Suppressor macrophage (primary cell): ENCODE results near the gene TEX13B.
"Not testable (repeated sequence)": the region's sequence is repeated elsewhere in the genome, so short reads cannot be mapped to it uniquely, and the experiment has no call there.

Experiments
- DNase-seq, 4 experiments: peaks; one replicate each; pipeline ENCODE4 v3.0.0-alpha.2; 2020 to 2022
- total RNA-seq, 17 experiments: gene quantifications; one replicate each; lab custom pipeline; 2026; ENCODE audit warnings: mixed read lengths in 6 of 17, inconsistent platforms in 3 of 17; lab: John Stamatoyannopoulos, UW

TEX13B gene, protein sequence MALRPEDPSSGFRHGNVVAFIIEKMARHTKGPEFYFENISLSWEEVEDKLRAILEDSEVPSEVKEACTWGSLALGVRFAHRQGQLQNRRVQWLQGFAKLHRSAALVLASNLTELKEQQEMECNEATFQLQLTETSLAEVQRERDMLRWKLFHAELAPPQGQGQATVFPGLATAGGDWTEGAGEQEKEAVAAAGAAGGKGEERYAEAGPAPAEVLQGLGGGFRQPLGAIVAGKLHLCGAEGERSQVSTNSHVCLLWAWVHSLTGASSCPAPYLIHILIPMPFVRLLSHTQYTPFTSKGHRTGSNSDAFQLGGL
- total RNA-seq = 0 to 0.44 (median 0) reads per million in 17 experiments

DNA sequence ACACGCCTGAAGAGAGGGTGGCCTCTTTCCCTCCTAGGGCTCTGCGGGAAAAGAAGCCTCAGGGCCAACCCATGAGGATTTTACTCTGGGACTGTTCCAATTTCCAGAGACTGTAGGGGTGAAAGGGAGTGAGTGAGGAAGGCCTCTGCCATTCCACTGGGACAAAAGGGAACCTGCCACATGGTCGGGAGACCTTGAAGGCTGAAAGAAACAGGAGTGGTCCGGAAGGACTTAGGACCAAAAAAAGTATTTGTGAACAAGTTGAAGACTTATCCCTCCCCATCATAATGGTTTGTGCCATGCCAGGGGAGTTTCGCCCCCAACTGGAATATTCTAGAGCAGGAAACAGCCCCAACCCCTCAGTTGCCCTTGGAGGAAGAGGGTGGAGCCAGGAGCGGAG is at the start of gene TEX13B:
Gene TEX13B, minus strand, starts transcription at position 15 of the 400 bp plus-strand sequence. CDS start 243 bp downstream, outside the sequence.
- no peak for DNase-seq

DNA sequence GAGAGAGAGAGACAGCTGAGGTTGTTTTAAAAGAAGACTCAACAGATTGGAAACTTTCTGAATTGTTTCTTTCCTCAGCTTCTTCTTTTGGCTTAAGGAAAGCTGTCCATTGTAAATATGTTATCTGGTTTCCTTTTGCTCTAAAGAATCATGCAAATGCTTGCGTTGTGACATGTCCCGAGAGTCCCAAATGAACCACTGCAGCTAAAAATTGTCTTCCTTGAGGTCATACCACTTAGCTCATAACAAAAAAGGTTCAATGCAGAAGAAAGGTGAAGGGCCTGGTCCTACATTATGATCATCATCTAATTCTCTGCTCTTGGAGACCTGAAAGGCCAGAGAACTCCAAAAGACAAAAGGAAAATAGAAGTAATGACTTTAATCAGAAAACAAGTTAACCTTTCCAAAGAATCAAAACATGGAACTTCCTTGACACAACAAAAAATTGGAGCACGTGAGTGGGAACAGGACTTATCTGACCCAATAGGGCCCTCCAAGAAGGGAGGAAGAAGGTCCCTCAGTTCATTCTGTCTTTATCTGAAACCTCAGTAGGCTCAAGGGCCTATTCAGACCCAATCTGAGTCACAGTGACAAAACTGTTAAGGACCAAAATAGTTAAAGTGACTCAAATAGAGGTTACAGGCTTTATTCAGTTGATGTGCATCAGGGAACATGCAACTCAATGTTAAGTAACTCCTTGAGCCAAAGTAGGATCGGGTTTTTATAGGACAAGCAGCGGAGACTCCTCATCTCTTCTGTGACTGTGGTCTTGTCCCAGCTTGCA is 48.0 kb upstream of the TEX13B start:
- no peak for DNase-seq

DNA sequence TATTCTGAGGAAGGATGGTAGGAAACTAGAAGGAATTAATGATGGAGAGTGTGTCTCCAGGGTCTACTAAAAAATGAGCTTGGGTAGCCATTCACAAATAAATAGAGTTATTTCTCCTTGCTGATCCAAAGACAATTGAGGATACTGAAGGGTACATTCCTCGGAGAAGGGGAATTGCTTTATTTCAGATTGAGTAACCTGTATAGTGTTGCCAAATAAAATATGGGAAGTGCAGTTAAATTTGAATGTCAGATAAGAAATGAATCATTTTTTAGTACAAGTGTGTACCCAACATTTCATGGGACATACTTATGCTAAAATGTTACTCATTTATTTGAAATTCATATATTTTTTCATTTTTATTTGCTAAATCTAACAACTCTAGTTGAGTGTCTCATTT is 46.7 kb upstream of the TEX13B start:
- peak in 2 of 4 experiments; percentile 28 to 31 for DNase-seq

DNA sequence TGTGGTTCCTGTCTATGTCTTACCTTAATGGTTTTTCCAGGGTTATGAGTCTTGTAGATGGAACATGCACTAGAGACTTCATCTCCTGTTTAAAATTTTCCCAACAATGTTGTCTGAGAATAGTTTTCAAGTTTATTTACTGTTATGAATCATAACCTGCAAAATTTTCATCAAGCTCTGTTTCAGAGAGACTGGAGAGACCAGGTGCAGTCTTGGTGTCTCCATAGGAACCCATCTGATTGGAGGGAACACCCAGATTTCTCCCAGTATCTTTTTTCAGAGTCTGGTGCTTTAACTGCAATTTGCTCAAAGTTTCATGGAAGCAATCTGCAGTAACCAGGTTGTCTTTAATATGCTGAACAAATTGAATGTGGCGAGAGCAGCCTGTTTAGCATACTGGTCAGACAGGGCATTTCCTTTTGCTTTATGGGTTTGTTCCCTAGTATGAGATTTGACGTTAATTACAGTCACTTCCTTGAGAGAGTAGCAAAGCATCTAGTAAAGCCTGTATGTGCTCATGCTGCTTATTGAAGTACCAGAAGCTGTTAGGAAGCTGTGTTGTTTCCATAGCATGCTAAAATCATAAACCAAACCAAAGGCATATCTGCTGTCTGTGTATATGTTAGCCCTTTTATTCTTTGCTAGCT is 43.9 kb upstream of the TEX13B start:
- no peak for DNase-seq

DNA sequence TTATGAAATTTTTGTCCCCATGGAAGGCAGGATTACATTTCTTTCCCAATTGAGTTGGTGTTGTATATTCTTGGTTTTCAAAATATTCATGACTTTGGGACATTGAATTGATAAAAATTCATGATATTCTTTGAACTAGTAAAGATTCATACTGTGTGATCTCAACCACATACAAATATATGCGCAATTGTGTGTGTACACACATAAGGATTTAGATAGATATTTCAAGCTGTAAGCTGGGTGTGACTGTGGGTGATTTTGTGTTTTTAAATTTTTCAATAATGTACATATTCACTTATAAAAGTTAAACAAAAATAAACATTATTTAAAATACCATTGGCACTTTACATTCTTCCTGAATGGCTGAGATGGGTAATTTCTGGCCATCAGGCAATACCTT is 43.2 kb upstream of the TEX13B start:
- DNase-seq = no peak

DNA sequence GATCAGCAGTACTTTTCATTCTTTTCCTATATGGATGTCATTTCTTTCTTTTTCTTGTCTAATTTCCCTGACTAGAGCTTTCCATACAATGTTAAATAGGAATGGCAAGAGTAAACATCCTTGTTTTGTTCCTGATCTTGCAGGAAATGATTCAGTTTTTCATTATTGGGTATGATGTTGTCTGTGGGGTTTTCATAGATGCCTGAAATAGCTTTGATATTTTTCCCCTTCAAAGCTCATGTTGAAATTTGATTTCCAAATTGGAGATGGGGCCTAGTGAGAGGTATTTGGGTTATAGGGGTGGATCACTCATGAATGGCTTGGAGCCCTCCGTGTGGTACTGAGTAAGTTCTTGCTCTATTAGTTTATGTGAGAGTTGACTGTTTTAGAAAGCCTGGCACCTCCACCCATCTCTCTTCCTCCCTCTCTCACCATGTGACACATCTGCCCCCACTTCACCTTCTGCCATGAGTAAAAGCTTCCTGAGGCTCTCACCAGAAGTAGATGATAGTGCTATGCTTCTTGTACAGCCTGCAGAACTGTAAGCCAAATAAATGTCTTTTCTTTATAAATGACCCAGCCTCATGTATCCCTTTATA is 40.4 kb upstream of the TEX13B start:
- DNase-seq = no peak

DNA sequence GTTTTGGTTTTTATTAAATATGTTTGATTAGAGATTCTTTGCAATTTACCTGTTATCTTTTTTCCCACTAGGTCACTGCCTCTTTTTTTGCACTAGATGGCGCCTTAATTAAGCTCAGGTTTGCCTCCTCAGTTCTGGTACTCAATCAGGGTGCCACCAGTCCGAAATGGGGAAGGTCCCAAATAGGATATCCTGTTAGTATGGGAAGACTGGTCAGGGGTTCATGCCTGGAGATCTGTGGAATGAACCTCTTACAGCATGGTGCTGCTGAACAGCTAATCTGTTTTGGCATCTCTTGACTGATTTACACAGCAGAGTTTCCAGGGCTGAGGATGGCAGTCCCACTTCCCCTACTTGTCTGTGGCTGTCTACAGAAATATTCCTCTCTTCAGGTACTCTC is 38.5 kb upstream of the TEX13B start:
- peak in 3 of 4 experiments; percentile 23 to 32 (median 25) for DNase-seq

DNA sequence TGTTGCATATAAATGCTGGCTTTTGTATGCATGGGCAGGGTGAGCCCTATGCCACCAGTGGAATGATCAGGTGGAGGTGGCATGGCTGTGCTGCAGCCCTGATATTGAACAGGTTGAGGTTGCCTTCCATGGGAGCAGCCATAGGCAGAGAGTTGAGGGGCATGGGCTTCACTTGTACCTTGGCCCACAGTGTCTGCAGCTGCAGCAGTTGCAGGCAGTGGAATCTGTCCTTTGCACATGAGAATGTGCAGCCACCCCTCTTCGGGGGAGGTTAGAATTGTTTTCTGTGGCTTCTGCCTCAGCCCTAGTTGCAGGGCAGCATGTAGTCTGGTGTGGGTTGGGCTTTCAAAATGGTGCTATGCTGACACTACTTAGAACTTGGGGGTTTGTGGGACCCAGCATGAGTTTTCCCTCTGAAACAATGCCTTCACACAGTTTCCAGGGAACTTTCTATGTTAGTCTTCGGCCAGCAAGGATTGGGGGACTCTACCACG is 37.3 kb upstream of the TEX13B start:
- no peak for DNase-seq

DNA sequence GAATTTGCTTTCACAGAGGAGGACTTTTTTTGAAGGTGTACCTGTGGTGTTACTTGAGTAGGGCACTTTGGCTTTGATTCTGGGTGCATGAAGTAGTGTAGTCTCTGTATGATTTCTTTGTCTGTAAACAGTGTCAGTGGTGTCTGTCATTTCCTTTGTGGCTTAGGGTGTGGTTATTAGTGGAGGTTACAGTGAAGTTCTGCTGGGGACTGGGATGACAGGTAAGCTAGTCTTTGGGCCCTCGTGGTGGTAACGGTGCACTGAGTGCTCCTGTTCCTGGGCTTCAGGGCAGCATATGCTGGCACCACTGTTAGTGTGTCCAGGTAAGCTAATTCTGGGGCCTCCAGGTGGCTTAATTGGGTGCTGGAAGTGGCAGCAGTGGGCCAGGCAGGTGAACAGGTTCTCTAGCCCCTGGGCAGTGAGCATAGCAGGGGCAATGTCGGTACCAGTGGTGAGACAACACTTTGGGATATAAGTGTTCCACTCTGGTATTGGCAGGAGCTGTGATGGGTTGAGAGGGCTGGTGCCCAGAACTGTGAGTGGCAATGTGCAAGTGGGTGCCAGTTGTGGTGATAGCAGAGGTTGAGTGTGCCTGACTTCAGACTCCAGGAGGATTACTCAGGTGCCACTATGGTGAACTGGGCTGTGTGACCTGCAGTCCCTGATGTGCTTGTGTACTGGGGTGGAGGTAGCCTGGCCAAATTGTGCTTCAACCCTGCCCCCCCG is 36.6 kb upstream of the TEX13B start:
- DNase-seq = no peak

DNA sequence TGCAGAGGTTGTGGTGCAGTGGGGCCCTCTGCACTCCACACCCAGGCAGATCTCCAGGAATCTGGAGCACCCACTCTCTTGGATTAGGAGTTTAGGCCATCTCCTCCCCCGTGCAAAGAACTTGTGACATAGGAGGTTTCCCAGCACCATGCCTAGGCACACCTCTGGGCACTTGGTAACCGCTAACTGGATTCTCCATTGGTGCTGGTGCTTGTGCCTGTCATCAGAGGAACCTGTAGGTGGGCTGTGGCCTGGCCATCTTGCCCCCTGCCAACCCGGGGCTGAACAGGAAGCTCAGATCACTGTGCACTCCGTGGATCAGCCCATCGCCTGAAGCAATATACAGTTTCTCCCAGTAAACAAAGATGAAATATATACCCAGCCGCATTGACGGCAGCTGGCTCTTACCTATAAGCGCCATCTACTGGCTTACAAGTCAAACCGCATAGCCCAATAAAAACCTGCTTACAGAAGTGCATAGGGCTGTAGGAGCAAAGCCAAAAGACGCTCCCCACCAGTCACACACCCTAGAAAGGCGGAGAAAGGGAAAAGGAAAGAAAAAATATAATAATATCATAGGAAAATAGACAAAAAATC is 19.1 kb upstream of the TEX13B start:
- peak in 3 of 4 experiments; percentile 25 to 50 (median 30) for DNase-seq

DNA sequence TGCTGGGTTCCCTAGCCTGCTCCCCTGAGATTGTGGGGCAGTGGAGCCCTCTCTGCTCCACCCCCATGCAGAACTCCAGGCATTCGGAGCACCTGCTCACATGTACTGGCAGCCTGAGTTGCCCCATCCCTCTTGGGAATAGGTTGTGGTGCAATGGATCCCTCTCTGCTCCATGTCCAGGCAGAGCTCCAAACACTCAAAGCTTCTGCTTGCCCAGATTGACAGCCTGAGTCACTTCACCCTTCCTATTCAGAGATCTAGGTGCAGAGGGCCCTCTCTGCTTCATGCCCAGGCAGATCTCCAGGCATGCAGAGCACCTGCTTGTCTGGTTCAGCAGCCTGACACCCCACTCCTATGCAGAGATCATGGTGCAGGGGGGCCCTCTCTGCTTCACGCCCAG is 18.6 kb upstream of the TEX13B start:
- DNase-seq = no peak

DNA sequence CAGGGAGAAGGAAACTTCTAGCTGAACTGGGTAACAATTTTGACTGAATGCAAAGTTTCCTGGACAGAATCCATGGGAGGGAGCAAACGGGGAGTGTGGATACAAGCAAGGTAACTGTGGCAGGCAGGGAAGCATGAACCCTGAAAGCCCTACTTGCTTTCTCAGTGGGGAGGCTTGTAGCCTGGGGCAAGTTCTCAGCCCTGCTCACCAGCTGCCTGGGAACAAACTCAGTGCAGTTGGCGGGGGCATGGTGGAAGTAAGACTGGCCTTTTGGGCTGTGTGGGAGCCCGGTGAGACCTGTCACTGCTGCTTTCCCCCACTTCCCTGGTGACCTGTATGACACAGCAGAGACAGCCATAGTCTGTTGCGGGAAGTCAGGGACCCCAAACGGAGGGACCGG is 14.0 kb upstream of the TEX13B start:
- DNase-seq = no peak

DNA sequence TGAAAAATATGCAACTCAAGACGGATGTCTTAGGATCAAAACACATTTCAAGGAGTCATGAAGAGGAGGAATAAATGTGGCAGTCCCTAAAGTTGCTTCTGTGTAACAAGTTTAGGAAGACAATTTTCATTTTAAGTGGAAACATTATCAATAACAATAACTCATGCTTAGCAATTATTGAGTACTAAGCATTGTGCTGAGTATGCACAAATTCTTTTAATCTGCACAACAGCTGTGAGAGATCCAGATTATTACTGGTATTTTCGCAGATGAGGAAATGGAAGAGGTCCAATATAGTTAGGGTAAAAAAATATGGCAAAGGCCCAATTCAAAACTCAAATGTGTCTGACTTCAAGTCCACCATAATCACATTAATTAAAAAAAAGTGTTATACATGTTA is 2.9 kb upstream of the TEX13B start:
- DNase-seq = no peak

DNA sequence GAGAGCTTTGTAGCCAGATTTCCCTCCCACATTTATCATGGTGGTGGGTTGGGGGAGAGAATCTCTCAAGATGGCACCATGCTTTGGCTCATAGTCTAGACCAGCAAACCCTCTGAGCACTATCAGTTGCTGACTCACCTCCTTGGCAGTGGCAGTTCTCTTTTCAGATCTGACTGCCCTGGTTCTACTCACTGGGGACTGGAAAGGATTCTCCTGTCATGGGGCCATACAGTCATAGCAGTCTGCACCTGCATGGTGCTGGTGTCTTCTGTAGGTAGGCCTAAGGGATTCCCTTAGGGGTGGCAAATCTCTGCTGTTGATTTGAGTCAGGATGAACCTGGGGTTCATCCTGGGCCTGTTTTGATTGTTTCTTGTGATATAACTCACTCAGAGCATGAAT is 2.6 kb downstream of the TEX13B start:
- DNase-seq = no peak

DNA sequence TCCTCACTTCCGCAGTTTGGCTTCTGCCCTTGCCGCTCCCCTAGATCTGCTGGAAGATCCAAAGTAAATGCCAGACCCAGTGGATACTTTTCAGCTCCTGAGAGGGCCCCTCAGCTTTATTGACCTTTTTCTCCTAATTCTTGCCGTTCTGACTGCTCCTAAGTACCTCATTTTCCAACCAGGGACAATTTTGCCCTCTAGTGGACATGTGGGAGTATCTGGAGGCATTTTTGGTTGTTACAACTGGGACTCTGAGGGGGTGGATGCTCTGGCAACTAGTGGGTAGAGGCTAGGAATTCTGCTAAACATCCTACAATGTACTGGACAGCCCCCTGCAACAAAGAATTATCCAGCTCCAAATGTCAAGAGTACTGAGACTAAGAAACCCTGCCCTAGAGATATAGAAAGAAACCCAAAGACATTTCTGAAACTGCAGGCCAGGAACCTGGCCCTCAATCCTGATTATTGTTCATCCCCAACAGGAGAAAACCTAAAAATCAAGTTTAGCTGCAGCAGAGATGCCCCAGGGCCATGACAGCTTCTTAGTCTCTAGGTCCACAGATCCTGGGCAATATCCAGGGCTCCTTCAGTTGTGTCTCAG is 3.4 kb downstream of the TEX13B start:
- DNase-seq = peak in 3 of 4 experiments; percentile 8 to 27 (median 13)

DNA sequence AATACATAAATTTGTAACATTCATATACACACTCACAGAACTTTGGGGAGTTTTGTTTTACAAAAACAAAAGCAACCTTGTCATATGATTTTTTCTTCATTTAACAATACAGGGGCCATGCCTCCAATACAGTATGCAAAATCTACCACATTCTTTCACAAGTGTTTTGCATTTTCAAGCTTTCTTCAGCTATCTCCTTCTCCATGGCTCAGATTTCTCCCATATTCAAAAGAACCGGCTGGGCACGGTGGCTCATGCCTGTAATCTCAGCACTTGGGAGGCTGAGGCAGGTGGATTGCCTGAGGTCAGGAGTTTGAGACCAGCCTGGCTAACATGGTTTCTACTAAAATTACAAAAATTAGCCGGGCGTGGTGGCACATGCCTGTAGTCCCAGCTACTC is 4.1 kb downstream of the TEX13B start:
- no peak for DNase-seq

DNA sequence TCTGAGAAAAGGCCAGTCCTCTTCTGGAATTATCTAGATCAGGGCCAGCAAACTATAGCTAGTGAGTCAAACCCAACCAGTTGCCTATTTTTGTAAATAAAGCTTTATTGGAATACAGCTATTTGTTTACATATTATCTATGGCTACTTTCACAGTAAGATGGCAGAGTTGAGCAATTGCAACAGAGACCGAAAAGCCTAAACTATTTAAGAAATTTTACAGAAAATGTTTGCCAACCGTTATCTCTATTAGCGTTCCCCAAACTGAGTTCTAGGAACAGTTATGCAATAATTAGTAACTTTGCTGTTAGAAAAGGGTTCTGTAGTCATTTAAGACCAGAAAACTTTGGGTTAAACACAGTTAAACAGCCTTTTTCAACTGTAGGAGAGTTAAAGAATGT is 10.5 kb downstream of the TEX13B start:
- no peak for DNase-seq

DNA sequence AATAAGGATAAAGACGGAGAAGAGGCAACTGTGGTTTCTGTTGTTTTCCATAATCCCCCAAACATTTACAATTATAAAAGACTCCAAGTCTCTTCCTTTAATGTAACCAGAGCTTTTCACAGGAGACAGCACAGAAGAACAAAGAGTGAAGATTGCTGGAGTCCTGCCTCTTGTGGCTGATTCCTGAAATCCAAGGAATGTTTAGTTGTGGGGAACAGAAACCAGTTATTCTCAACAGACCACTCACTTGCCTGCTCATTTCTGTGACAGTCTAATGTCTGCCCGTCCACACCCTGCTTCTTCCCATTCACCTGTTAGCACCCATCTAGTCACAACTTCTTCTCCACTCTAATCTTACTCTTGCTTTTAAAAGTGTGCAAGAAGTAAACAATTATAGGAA is 12.1 kb downstream of the TEX13B start:
- DNase-seq = no peak

DNA sequence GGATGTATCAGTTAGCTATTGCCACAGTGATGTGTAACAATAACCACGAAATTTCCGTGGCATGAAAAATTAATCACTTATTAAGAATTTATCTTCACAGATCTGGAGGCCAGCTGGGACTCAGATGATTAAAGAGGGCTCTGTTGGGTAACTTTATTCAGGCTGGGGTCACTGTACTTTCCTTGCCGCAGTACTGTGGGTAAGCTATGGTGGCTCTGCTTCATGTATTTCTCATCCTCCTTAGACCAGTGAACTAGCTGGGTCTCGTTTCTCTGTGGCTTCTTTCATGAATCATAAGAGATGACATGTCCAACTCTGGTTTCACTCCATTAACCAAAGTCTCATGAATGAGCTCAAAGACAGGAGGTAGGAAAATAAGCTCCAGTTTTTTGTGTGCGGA is 13.5 kb downstream of the TEX13B start:
- DNase-seq = no peak

DNA sequence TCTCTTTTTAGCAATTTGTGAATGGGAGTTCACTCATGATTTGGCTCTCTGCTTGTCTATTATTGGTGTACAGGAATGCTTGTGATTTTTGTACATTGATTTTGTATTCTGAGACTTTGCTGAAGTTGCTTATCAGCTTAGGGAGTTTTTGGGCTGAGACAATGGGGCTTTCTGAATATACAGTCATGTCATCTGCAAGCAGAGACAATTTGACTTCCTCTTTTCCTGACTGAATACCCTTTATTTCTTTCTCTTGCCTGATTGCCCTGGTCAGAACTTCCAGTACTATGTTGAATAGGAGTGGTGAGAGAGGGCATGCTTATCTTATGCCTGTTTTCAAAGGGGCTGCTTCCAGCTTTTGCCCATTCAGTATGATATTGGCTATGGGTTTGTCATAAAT is 26.8 kb downstream of the TEX13B start:
- DNase-seq = not testable (repeated sequence)

DNA sequence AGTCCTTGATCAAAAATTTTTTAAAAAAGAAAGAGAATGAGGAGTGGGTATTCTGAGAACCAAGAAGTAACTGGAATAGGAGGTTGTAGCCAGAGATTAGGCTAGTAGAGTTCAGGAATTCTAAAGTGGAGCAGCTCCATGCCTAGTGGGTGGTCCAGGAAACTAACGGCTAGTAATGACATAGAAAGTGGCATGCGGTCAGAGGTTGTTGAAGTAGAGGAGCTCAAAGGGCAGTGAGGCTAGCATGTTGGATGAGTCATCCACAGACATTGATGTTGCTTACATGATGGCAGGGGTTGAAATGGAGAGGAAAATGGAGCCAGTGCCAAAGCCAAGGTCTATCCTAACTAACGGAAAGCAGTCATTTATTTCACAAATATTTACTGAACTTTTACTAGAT is 42.1 kb downstream of the TEX13B start:
- DNase-seq = no peak

DNA sequence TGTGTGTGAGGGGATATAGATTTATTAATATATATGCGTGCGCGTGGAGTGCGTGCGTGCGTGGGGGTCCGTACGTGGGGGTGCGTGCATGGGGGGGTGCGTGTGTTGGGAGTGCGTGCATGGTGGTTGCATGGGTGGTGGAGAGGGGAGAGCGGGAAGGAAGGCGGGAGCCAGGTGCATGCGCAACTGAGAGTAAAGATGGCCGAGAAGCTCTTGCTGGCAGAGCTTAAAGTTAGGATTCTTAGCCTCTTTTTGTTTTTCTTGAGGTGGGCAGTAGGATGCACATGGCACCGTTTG is 45.8 kb downstream of the TEX13B start:
- DNase-seq = no peak
